Panc1 (cell line): ENCODE measurements around the gene ZNF212. TPM values are rescaled to one million over a fixed set of nuclear protein-coding genes. Genes with fewer than 3 reads are reported as not detected.
"Not testable (repeated sequence)": the region's sequence is repeated elsewhere in the genome, so short reads cannot be mapped to it uniquely, and the experiment has no call there.

Source experiments
- ATAC-seq: fragments of 200-7000 bp; cut with Tn5 transposase; 2 replicates; pipeline ENCODE4 v1.9.1; 2020; ENCODE audit warnings: mild to moderate bottlenecking, moderate library complexity
- BruUV-seq: library from RNA; stranded (reverse); fragments of 400-500 nt; replicated peaks from 2 replicates; lab custom pipeline; 2021; lab: Mats Ljungman, UMichigan
- CTCF ChIA-PET: fragments of 300-600 bp; sonication (Branson Sonifier 250); formaldehyde crosslinking; loops from one replicate; lab custom pipeline; 2022; ENCODE audit warnings: antibody characterized with exemption; lab: Charles Lee
- POLR2A ChIA-PET: fragments of 300-600 bp; sonication (Branson Sonifier 250); formaldehyde crosslinking; loops from one replicate; lab custom pipeline; 2022; ENCODE audit warnings: antibody characterized with exemption; lab: Charles Lee
- DNase-seq: peaks from one replicate; pipeline ENCODE4 v3.0.0-alpha.2; 2010; ENCODE audit warnings: low read depth, low spot score
- H3K27ac ChIP-seq: 2 replicates; pipeline ENCODE4 v1.5.1; 2011; ENCODE audit warnings: mild to moderate bottlenecking, low read length, inconsistent platforms
- H3K27me3 ChIP-seq: fragments of 200-500 bp; sonication (Bioruptor generic); 2 replicates; pipeline ENCODE4 v1.6.0; 2014; ENCODE audit warnings: low read length, inconsistent platforms; ENCODE audit not compliant: control insufficient read depth, insufficient read depth
- H3K36me3 ChIP-seq: fragments of 200-500 bp; sonication (Bioruptor generic); 2 replicates; pipeline ENCODE4 v1.5.1; 2014; ENCODE audit warnings: inconsistent platforms, mild to moderate bottlenecking, low read length, moderate library complexity; ENCODE audit not compliant: control insufficient read depth, insufficient read depth
- H3K4me1 ChIP-seq: 2 replicates; pipeline ENCODE4 v1.5.1; 2011; ENCODE audit warnings: inconsistent platforms, mild to moderate bottlenecking, low read length, moderate library complexity; ENCODE audit not compliant: control insufficient read depth, insufficient read depth
- H3K4me3 ChIP-seq, 2 experiments: 2 replicates each; pipeline ENCODE4 v1.5.1; 2011 to 2012; ENCODE audit warnings: low read depth in 2 of 2, low read length in 2 of 2, mild to moderate bottlenecking in 2 of 2, inconsistent platforms in 1 of 2, moderate library complexity in 1 of 2
- H3K9me3 ChIP-seq: fragments of 200-500 bp; sonication (Bioruptor generic); 2 replicates; pipeline ENCODE4 v1.5.1; 2014; ENCODE audit warnings: low read depth, mild to moderate bottlenecking, inconsistent platforms, low read length, moderate library complexity; ENCODE audit not compliant: control insufficient read depth, insufficient read depth
- POLR2AphosphoS5 ChIP-seq: IDR thresholded peaks from 2 replicates; pipeline ENCODE4 v1.6.1; 2012; ENCODE audit warnings: mild to moderate bottlenecking, low read depth, low read length, moderate library complexity
- SIN3A ChIP-seq: IDR thresholded peaks from 2 replicates; pipeline ENCODE4 v1.6.1; 2012; ENCODE audit warnings: low read depth, mild to moderate bottlenecking, low read length, moderate library complexity, borderline replicate concordance; ENCODE audit not compliant: insufficient read depth
- TCF7L2 ChIP-seq: IDR thresholded peaks from 2 replicates; pipeline ENCODE4 v1.6.1; 2011; ENCODE audit warnings: mild to moderate bottlenecking, low read depth, low read length, inconsistent platforms
- in situ Hi-C: cut with HindIII; loops from 2 replicates; pipeline ENCODE4 v1.10.0; 2016; ENCODE audit warnings: low sequenced_read_pairs, low pct_unique_long_range_greater_than_20kb
- intact Hi-C: fragments of 100-400 bp; cut with micrococcal nuclease; formaldehyde crosslinking; loops from one replicate; pipeline ENCODE4 v1.10.0; 2022; ENCODE audit not compliant: unreplicated experiment
- total RNA-seq: library from RNA; stranded (reverse); gene quantifications from one replicate; pipeline ENCODE4 v1.2.1, GENCODE V29; 2021; ENCODE audit not compliant: unreplicated experiment
- TF ChIP-seq, protein P1 (sequence below): fragments of 450-650 bp; IDR thresholded peaks from 2 replicates; pipeline ENCODE4 v1.5.1; 2017; ENCODE audit warnings: mild to moderate bottlenecking
- TF ChIP-seq, protein P2 (sequence below), 2 experiments: IDR thresholded peaks; 2 replicates each; pipeline ENCODE4 v1.6.1; 2011 to 2012; ENCODE audit warnings: low read depth in 2 of 2, control low read depth in 1 of 2, low read length in 1 of 2, mild to moderate bottlenecking in 1 of 2, moderate library complexity in 1 of 2; ENCODE audit not compliant: insufficient read depth in 1 of 2

ZNF212 gene
- total RNA-seq, 1 experiment from 2014 or later: 11.3 TPM

DNA sequence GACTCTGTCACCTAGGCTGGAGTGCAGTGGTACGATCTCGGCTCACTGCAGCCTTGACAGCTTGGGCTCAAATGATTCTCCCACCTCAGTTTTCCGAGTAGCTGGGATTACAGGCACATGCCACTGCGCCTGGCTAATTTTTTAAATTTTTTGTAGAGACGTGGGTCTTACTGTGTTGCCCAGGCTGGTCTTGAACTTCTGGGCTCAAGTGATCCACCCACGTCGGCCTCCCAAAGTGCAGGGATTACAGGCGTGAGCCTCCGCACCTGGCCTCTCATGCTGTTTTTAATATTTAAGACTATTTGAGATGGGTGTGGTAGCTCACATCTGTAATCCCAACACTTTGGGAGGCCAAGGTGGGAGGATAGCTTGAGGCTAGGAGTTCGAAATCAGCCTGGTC lies 12.1 kb downstream of the ZNF212 start:
- H3K9me3 ChIP-seq, BruUV-seq, intact Hi-C loops, H3K4me3 ChIP-seq, in situ Hi-C loops, DNase-seq, H3K36me3 ChIP-seq, ATAC-seq, H3K27ac ChIP-seq, H3K4me1 ChIP-seq, H3K27me3 ChIP-seq: not testable (repeated sequence)
- ChIA-PET CTCF (interaction anchor here (0.7 kb wide), 1 partner anchor 15 kb away, joined by 8 read pairs; no protein-coding TSS in a partner anchor), POLR2A (interaction anchor here (0.7 kb wide), 1 partner anchor 14 kb away, joined by 9 read pairs; no protein-coding TSS in a partner anchor)

DNA sequence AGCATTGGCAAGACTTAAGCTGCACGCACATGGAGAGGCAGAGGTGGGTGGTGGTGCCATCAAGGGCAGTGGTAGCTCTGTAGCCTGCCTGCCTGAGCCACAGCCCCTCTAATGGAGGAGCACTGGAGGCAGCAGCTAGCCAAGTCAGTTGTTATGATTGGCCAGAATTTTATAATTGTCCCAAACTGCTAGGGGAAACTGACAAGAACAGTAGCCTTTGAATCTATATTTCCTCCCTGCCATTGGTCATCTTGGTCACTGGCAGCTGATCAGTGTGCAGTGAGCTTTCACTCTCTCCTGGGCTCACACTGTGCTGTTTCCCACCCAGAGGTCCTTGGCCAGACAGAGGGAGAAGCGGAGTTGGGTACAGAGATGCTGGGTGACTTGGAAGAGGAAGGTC lies 12.9 kb downstream of the ZNF212 start:
- H3K36me3 ChIP-seq: no peaks in the 10 kb centered on the region
- H3K27ac ChIP-seq: no peak overlapping the region
- DNase-seq (no peak), ATAC-seq (no peak)
- intact Hi-C loops (no loop called here), in situ Hi-C loops (no loop called here)
- POLR2A ChIA-PET: interaction anchor here (0.6 kb wide), 1 partner anchor 594 kb away, joined by 3 read pairs; no protein-coding TSS in a partner anchor
- H3K9me3 ChIP-seq: no peaks in the 10 kb centered on the region
- CTCF ChIA-PET: interaction anchor here (0.7 kb wide), 1 partner anchor 16 kb away, joined by 8 read pairs; no protein-coding TSS in a partner anchor
- TF ChIP-seq SIN3A (no peak), POLR2AphosphoS5 (no peak), TCF7L2 (no peak)
- TF ChIP-seq, protein P1, sequence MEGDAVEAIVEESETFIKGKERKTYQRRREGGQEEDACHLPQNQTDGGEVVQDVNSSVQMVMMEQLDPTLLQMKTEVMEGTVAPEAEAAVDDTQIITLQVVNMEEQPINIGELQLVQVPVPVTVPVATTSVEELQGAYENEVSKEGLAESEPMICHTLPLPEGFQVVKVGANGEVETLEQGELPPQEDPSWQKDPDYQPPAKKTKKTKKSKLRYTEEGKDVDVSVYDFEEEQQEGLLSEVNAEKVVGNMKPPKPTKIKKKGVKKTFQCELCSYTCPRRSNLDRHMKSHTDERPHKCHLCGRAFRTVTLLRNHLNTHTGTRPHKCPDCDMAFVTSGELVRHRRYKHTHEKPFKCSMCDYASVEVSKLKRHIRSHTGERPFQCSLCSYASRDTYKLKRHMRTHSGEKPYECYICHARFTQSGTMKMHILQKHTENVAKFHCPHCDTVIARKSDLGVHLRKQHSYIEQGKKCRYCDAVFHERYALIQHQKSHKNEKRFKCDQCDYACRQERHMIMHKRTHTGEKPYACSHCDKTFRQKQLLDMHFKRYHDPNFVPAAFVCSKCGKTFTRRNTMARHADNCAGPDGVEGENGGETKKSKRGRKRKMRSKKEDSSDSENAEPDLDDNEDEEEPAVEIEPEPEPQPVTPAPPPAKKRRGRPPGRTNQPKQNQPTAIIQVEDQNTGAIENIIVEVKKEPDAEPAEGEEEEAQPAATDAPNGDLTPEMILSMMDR: no peak
- TF ChIP-seq, protein P2, sequence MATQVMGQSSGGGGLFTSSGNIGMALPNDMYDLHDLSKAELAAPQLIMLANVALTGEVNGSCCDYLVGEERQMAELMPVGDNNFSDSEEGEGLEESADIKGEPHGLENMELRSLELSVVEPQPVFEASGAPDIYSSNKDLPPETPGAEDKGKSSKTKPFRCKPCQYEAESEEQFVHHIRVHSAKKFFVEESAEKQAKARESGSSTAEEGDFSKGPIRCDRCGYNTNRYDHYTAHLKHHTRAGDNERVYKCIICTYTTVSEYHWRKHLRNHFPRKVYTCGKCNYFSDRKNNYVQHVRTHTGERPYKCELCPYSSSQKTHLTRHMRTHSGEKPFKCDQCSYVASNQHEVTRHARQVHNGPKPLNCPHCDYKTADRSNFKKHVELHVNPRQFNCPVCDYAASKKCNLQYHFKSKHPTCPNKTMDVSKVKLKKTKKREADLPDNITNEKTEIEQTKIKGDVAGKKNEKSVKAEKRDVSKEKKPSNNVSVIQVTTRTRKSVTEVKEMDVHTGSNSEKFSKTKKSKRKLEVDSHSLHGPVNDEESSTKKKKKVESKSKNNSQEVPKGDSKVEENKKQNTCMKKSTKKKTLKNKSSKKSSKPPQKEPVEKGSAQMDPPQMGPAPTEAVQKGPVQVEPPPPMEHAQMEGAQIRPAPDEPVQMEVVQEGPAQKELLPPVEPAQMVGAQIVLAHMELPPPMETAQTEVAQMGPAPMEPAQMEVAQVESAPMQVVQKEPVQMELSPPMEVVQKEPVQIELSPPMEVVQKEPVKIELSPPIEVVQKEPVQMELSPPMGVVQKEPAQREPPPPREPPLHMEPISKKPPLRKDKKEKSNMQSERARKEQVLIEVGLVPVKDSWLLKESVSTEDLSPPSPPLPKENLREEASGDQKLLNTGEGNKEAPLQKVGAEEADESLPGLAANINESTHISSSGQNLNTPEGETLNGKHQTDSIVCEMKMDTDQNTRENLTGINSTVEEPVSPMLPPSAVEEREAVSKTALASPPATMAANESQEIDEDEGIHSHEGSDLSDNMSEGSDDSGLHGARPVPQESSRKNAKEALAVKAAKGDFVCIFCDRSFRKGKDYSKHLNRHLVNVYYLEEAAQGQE (IDR thresholded peaks at IDR 0.05; ENCODE audit: insufficient read depth in 1 of 2, low read depth in 2 of 2, low read length in 1 of 2): no peak
- BruUV-seq: no TSS peak
- no peaks in the 10 kb centered on the region for H3K4me1 ChIP-seq
- H3K27me3 ChIP-seq: no peaks in the 10 kb centered on the region
- no peak overlapping the region for H3K4me3 ChIP-seq

DNA sequence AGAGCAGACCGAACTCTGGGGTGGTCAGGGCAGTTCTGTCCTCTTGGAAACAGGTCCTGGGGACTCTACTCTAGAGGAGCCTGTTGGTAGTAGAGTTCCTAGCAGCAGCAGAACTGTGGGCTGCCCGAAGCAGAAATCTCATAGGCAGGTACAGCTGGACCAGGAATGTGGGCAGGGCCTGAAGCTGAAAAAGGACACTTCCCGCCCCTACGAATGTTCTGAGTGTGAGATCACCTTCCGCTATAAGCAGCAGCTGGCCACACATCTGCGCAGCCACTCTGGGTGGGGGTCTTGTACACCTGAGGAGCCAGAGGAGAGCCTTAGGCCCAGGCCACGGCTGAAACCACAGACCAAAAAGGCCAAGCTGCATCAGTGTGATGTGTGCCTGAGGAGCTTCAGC lies 14.2 kb downstream of the ZNF212 start:
- intact Hi-C loops: no loop called here
- Histone ChIP-seq H3K4me1 (no peaks in the 10 kb centered on the region), H3K9me3 (no peaks in the 10 kb centered on the region), H3K27ac (no peak overlapping the region), H3K36me3 (no peaks in the 10 kb centered on the region), H3K4me3 (no peak overlapping the region), H3K27me3 (no peaks in the 10 kb centered on the region)
- TF ChIP-seq TCF7L2 (no peak), POLR2AphosphoS5 (no peak), SIN3A (no peak)
- TF ChIP-seq, protein P2 (IDR thresholded peaks at IDR 0.05; ENCODE audit: insufficient read depth in 1 of 2, low read depth in 2 of 2, low read length in 1 of 2): no peak
- TF ChIP-seq, protein P1: no peak
- DNase-seq (no peak), ATAC-seq (no peak)
- CTCF ChIA-PET: no interaction called here
- in situ Hi-C loops: no loop called here
- POLR2A ChIA-PET: no interaction called here
- BruUV-seq: no TSS peak
